NCI-H2227 (cell line): Measurements from ENCODE around the gene GRK5.

Experiments used
- DNase-seq: peaks from one replicate; lab custom pipeline; 2025; ENCODE audit not compliant: unreplicated experiment; lab: John Stamatoyannopoulos, UW

The GRK5 gene

DNA sequence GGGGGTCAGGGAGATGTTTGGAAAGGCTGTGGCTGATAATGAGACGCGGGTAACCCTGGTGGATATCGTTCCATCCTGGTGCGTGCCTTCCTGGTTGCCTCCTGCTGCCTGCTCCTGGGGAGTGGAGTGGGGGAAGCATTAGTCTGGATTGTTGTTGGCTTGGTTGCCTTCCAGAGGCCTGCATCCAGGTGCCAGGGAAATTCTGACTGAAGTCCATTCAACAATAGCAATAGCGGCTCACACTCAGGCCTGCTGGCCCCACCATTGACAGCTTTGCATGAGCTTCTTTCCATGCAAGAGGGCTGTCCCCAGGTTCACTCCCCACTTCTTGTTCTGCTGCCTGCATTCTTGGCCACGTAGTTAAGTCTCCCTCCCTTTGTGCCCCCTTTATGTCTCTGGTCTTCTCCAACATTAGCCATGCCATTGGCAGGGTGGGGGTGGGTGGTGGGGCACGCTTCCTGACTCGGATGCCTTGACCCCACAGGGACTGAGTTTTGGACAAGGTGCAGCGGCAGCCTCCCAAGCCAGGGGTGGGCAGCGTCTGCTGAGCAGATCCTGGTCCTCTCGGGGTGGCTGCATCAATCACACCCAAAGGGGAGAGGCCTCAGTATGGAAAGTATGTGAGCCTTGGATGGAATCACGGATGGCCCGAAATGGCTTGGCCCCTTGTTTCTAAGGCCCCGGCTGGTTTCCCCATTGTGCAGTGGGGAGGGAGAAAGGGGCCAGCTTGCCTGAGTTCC is 150.2 kb downstream of the GRK5 start:
- DNase-seq, result no peak

DNA sequence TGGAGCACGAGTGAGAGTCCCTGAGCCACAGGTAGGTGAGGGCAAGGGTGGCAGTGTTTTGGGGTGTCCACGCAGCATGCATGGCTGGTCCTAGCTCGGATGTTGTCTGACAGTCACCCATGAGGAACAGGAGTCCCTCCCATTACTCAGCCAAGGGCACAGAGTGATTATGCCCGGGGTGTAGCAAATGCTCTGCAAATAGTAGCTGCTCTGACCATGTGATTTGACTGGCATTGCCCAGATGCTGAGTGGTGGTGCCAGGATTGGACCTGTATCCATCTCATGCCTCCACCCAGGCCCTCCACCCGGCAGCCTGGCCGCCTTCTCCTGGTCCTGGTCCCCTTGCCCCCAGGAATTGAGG is 150.8 kb downstream of the GRK5 start:
- DNase-seq, result no peak

DNA sequence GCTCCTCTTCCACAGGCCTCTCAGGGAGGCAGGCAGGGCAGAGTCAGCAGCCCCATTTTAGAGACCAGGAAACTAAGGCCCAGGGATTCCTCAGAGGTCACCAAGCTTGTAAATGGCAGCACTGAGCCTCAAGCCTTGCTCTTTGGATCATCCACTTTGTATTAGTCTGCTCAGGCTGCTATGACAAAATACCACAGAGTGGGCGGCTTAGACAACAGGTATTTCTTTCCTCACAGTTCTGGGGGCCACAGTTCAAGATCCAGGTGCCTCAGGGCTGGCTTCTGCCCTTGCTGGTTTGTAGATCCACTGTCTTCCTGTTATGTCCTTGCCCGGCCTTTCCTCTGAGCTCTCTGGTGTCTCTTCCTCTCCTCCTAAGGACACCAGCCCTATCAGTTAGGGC is 151.2 kb downstream of the GRK5 start:
- DNase-seq, result no peak

GRCh38 chr10:119359025-119359424 is 151.7 kb downstream of the GRK5 start:
- DNase-seq, result no peak

DNA sequence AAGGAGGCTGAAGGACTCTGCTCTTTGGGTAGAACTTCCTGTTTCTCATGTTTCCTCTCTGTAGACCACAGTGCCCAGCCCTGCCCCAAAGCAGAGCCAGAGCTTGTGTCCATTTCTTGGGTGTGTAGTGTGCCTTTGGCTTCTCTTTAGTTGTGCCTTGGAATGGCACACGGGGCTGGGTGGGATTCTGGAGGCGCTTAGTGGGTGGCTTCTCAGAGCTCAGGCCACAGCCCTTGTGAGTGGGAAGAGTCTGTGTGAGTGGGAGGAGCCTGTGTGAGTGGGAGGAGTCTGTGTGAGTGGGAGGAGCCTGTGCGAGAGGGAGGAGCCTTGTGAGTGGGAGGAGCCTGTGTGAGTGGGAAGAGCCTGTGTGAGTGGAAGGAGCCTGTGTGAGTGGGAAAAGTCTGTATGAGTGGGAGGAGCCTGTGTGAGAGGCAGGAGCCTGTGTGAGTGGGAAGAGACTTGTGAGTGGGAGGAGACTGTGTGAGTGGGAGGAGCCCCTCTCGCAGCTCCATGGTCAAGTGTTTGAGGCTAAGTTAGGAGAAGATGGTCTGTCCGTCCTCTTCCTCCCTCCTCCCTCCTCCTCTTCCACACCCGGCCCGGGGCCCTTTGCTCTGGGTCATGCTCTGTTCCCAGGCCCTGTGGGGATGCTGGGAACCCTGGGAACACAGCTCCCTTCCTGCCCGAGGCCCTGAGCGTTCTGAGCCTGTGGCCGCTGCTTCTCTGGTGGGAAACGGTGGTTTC is 153.0 kb downstream of the GRK5 start:
- no peak for DNase-seq

GRCh38 chr10:119361037-119361436 is 153.7 kb downstream of the GRK5 start:
- DNase-seq, result no peak

DNA sequence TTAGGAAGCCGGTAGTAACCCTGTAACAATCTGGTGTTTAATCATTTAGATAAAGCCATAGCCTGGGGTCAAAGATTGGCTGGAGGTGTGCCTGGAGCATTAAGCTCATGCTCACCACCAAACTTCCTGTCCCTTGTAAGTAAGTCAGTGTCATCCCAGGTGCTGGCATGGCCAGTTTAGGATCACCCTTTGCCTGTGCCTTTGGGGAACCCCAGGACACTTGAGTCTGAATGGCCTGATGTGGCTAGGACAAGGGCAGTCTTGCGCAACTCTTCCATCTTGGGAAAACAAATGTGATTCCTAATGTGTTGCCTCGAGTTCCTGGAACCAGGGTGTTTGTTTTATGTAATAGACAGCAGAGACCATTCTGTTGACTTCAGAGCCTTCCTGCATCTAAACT is 154.8 kb downstream of the GRK5 start:
- DNase-seq, result no peak

DNA sequence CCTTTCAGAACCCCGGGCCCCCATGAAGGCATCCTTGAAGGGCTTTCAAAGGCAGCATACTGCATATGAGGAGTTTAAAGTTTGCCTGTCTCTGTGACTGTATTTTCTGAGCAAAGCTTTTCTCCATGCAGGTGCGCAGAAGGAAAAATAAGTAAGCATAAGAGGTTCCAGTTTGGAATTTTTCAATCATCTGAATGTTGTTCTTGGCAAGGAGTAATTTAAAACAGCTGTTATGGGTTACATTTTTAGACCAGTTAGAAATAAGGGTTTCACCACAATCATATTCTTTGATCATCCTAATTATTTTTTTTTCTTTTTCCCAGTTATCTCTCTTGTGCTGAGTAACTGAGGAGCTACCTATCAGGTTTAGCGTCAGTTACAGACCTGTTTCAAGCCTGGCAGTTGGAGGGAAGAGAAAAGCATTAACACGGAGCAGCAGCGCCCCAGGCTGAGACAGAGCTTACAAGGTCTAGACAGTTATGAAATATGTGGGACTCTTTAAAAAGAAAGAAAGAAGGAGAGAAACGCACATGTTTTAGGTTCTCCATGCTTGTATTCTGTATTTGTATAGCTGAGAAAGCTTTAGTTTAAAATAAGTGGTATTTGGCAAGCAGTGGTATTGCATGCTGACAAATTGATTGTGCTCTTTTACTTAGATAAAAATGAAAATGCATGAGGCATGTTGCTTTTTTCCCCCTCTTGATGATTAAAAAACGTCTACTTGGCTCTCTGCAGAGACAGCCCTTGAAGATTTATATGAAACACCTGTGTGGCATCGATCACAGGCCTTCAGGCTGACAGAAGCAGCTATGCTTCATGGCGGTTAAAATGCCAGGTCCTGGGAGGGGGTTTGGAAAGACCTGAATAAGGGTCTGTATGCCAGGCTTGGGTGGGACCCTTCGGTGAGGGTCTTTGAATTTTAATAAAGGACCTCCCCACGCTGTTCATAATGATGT is 157.6 kb downstream of the GRK5 start:
- DNase-seq, result no peak

DNA sequence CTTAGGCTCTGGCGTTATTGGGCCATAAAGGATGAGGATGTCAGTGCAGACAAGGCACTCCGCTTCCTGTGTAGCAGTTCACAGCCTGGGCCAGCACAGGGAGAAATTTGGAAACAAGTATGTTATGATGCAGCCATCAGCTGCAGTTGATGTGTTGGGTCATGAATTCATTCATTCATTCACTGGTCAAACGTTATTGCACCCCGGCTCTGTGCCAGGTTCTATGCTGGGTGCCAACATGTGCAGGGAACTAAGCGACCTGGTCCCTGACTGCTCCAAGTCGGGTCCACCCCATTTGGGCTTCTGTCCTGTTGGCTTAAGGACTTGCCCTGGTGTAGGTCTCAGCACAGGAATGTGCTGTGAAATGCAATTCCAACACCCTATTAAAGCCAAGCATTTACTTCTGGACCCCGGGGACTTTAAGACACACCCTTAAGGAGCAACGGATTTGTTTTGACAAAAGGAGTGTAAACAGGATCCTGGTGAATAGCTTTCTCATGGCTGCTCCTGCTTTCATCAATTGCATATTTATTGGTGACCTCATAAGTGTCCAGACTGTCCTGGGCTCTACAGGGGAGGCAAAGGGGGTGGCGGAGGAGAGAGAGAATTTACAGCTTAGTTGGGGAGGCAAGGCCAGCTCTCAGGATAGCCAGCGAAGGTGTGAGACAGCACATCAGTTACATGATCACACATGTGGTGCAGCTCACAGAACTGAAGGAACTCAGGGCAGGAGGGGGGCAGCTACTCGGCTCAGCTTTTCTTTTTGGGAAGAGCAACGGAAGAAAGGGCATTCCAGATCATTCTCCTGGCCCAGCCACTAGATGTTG is 158.6 kb downstream of the GRK5 start:
- DNase-seq, result no peak

DNA sequence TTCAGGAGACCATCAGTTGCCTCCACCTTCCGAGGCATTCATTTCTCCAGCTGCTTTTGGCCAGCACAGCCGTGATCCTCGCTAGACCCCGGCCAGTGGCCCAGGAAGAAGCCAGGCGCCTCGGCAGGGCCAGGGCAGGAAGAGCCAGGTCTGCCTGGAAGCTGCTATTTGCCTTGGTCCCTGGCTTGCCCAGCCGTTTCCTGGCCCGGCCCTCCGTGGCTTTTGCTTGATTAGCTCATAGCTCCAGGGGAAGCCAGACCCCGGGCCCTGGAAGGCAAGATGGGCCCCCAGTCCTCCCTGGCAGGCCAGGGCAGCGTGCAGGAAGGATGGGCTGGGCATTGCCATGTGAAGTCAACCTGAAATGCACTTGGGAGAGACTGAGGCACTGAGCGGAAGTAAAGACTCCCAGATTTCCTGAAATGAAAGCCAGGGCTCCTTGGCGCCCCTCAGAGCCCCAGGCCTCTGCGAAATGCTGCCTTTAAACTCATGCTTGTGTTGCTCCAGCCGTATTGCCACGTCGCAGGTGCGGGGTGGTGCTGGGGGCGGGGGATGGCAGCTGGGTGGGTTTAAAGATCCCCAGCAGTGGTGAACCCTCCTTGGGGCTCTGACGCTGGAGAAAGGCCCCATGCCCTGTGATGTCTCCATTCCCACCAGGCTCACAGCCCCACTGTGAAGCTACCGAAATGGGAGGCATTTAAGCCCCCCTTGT is 160.6 kb downstream of the GRK5 start:
- no peak for DNase-seq

GRCh38 chr10:119368581-119368980 is 161.2 kb downstream of the GRK5 start:
- DNase-seq, result no peak

DNA sequence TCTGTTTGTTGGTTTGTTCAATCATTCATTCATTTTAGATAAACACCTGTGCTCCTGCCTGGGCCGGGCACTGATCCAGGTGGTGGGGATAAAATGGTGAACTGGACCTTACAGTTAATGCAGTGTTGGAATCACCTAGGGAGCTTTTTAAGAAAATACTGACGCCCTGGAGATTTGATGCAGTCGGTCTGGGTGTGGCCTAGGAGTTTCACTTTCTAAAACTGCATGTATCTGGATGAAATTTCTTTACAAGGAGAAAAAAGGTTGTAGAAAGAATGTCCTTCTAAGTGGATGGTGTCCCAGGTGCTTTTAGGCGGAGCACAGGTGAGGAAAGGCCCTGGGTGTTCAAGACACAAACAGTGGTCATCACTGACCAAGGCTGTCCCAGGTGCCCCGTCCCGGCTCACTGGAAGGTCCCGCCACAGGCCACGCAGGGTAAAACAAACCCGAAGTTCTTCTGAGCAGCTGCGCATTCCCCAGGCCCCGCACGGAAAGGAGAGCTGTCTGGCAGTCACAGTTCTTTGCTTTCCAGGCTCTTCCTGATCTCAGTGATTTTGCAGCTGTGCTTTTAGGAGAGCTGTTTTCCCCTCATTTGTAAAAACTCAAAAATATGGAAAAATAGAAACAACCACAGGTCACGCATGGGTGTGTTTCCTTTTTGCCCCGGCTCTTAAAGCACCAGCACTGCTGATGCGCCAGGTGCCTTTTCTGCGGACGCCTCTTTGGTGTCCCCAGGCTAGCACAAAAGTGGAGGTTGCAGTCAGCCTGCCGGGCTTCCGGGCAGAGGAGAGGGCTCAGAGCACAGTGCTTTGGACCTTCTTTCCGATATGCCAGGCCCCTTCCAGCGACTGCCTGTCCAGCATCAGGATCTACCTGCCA is 161.9 kb downstream of the GRK5 start:
- no peak for DNase-seq

GRCh38 chr10:119370111-119370741 is 162.9 kb downstream of the GRK5 start:
- DNase-seq, result no peak

DNA sequence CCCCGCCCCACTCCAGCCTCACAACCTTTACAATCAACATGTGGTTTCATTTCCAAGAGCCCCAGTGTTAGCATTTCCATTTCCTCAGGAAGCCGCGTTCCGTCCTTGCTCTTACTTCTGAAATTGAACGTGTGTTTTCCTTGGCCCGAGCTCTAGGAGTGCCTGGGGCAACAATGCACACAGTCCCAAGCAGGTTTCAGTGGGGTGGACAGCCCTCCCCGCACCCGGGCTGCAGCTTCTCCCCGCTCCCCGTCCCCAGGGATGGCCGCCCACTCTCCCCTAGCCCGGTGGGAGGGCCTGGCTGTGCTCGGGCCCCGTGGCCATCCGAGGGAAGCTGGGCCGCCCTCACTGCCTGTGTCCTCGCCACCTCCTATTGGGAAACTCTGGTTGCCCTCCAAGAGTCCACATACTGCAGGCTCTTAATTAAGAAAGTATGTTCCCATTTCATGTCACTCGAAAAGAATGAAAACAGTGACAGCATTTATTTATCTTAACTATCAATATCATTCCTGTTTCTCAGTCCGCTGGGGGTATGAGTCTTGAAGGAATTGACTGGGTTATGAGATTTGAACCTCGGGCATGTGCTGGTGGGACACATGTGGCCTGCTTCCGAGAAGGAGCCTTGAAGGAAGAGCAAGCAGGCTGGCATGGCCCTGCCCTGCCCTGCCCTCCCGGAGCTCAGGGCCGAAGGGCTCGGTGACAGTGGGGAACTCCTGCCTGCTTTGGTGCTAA is 163.8 kb downstream of the GRK5 start:
- DNase-seq, result no peak

DNA sequence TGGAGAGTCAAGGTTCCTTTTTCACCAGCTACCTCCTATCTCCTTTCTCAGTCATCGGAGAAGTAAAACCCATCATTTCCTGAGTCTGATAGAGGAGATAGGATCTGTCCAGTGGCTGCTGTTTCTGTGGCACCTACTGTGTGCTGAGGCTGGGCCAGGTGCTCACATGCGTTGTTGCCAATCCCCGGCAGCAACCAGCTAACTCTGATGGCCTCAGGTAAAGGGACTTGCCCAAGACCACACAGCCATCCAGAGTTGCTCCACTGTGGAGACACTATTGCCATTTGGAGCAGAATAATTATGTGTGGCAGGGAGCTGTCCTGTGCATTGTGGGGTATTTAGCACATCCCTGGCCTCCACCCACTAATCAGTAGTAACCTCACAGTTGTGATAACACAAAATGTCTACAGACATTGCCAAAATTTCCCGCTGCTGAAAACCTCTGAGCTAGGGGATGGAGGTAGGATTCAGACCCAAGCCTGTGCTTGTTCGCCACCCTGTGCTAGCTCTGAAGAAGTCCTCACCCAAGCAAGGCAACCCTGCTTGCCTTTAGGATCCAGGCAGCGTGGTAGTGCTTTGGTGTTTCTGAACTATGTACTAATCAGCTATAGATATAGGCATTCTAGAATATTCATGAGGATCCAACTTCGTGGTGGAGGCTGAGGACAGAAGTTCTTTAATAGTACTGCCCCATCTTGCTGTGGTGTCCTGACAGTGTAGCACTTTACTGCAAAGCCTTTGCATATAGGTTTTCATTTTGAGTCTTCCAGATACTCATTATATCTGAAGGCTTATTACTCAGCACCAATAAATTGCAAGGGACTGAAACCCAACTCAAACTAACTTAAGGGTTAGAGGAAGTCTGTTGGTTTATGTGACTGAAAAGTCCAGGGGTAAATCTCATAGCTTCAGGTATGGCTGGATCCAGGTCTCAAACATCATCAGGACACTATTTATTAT is 164.6 kb downstream of the GRK5 start:
- DNase-seq, result no peak

GRCh38 chr10:119373294-119374102 is 166.1 kb downstream of the GRK5 start:
- DNase-seq, result no peak
